GM18502 (cell line): ENCODE measurements around the gene RGMB.

ENCODE experiments used
- ATAC-seq: cut with Tn5 transposase; IDR thresholded peaks from one replicate; pipeline ENCODE4 v1.9.1; 2021; ENCODE audit warnings: mild to moderate bottlenecking; ENCODE audit not compliant: unreplicated experiment, poor library complexity

The RGMB gene

DNA sequence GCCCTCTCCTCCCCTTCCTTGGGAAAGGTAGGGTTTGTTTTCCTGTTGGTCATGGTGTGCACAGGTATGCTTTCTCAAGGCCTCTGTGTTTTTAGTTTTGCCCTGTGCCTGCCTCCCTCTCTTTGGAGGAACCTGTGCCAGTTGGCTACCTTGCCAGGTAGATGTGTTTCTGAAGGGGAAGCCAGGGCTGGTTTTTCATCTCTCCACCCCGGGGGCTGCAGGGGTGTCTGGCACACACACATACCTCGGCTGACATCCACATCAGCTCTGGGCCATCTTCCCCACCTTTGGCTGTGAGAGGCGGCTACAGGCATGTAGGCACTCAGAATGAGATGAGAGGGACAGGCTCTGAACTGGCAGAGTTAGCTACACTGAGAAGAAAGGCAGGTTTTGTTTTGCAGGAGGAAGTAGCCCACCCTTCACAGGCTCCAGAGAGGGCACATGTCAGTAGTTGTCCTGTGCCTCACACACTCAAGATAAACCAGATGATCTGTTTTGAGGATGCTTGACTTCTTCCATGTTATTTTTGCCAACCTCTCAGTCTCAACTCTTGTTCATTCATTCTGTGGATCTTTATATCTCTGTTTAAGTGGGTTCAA lies 9.7 kb downstream of the RGMB start:
- no peak for ATAC-seq

- ATAC-seq: no peak
Observed at GRCh38 chr5:98784411-98784810, 10.9 kb downstream of the RGMB start.

GRCh38 chr5:98785244-98785643 lies 11.8 kb downstream of the RGMB start:
- no peak for ATAC-seq

- ATAC-seq: no peak
Observed at GRCh38 chr5:98786191-98786853, 12.9 kb downstream of the RGMB start.

DNA sequence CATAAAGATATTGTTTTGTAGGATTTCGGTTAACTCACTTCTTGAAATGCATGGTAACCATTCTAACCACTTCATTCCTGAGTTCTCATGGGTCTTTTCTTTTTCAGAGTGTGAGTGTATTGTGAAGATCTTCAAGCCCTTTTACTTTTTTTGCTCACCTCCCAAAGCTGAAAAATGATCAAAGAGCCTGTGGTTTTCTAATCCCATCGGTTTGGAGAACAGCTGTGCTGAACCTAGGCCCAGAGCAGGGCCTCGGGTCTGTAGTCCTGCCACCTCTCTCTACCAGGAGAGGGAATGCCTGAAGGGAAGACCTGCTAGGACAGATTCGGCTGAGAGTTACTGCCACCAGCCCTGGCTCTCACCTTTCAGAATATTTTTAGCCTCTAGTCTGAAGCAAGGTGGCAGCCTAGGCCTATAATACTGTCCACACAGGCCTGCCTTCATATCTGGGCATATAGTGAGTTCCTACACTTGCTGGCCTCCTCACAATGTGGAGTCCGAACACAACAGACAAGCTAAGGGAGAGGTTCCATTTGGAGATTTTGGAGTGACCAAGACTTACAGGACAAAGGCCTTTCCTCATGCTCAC lies 13.8 kb downstream of the RGMB start:
- ATAC-seq: no peak

DNA sequence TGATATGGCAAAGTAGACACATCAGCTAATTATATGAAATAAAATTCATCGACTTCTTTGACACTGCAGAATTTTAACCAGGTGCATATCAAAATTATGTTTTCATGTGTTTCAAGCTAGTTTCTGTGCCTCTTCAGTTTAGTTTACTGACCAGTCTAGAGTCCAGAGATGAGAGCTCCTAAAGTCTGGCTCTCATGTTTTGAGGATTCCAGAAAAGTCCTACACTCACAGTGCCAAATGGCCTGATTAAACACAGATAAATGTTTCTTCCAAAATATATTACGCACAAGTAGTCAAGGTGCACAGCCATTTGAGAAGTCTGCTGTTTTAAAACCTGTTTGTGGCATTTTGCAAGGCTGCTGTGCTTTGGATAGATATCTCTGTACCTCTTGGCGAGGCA lies 15.6 kb downstream of the RGMB start:
- no peak for ATAC-seq

- ATAC-seq: no peak
Observed at GRCh38 chr5:98791001-98791519, 17.6 kb downstream of the RGMB start.

DNA sequence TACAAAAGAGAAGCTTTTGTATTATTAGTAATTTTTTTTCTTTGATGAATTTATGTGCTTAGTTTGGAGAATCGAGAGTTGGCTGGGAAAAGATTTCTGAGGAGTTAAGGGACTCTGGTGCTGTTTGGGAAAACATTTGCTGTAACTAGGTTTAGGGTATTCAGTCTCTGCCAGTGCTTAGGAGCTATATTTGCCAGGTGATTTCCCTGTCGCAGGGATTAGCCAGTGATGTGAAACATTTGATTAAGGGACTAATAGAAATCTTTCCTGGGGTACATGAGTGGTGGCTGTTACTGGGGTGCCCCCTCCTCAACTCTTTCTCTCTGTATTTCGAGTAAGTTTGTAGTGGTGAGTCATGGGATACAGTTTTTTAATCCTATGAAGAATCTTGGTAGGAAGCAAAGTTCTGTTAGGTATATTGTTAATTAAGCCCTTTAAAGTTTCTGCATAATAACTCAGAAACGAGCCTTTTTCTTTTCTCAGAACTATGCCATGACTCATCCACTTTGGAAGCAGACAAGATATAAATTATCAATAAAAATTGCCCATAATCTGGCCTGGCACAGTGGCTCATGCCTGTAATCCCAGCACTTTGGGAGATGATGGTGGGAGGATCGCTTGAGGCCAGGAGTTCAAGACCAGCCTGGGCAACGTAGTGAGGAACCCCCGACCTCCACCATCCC lies 18.6 kb downstream of the RGMB start:
- no peak for ATAC-seq

- no peak for ATAC-seq
Observed at GRCh38 chr5:98793223-98793622, 19.8 kb downstream of the RGMB start.

- no peak for ATAC-seq
Observed at GRCh38 chr5:98794001-98794400, 20.5 kb downstream of the RGMB start.

DNA sequence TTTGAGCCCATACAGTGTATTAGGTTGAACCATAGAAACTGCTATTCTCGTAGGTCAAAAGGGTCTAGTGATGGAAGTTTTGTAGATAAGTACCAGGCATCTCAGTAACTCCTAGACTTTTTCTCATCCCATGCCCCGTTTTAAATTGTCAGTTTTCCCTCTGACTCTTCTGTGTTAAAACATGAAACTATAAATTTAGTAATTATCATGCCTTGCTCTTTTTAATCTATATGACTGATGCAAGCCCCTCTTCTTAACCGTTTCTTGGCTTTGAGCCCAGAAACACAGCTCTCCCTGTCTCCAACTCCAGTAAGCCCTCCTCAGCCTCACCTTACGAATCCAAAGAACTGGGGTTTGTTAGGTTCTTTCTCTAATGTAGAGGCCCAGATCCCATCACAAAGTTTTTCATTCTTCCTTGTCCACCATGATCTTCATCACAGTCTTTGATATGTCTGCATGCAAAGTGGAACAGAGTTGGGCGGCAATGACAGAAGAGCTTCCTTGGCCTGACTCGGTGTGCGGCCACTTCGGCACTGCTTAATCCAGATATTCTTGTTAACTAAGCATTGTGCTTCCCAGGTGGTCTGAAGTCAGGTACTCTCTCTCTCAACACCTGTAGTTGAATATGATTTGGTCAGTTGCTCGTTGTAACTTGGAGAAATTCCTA lies 21.1 kb downstream of the RGMB start:
- ATAC-seq: no peak

GRCh38 chr5:98795243-98795642 lies 21.8 kb downstream of the RGMB start:
- no peak for ATAC-seq

GRCh38 chr5:98796197-98796972 lies 22.9 kb downstream of the RGMB start:
- ATAC-seq: peak; percentile 89

GRCh38 chr5:98798371-98798770 lies 24.9 kb downstream of the RGMB start:
- no peak for ATAC-seq

DNA sequence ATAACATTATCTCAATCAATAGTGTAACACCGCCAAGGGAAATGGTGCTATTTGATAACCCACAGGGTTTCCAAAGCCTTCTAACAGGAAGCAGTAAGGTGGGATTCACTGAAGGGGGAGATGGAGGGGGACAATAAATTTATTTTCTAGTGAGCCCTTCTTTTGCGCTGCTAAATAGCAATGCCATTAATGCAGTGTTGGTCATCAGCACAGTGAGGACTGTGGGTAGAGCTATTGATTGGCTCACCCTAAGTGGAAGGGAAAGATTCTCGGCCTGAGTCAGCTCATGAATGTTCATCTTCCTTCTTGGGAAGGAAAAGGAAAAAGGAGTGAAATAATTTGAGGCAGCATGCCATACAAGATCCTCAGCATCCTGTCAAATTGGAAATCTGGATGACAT lies 25.4 kb downstream of the RGMB start:
- ATAC-seq: no peak

GRCh38 chr5:98804066-98804465 lies 30.6 kb downstream of the RGMB start:
- no peak for ATAC-seq

- ATAC-seq: no peak
Observed at GRCh38 chr5:98805070-98805469, 31.6 kb downstream of the RGMB start.

GRCh38 chr5:98807806-98808205 lies 34.3 kb downstream of the RGMB start:
- ATAC-seq: no peak

GRCh38 chr5:98810206-98810605 lies 36.7 kb downstream of the RGMB start:
- ATAC-seq: no peak

GRCh38 chr5:98813755-98814154 lies 40.3 kb downstream of the RGMB start:
- ATAC-seq: no peak
